HUES64 (cell line): ENCODE results near the gene PLAAT4.
A peak's percentile ranks its signal among the peaks of the same experiment; 100 is the strongest.

ENCODE experiments used
- H3K27ac ChIP-seq: 2 replicates; pipeline ENCODE4 v1.7.0; 2013; ENCODE audit warnings: low read depth, low read length, inconsistent platforms
- H3K27me3 ChIP-seq: 2 replicates; pipeline ENCODE4 v1.6.1; 2013; ENCODE audit warnings: mild to moderate bottlenecking, low read length; ENCODE audit not compliant: insufficient read depth
- H3K36me3 ChIP-seq: 2 replicates; pipeline ENCODE4 v1.6.1; 2013; ENCODE audit warnings: mild to moderate bottlenecking, low read length; ENCODE audit not compliant: insufficient read depth
- H3K4me1 ChIP-seq: 2 replicates; pipeline ENCODE4 v1.6.1; 2013; ENCODE audit warnings: mild to moderate bottlenecking, low read length, moderate library complexity; ENCODE audit not compliant: insufficient read depth
- H3K4me3 ChIP-seq: 2 replicates; pipeline ENCODE4 v1.5.1; 2013; ENCODE audit warnings: mild to moderate bottlenecking, low read length, moderate library complexity
- H3K9ac ChIP-seq: 2 replicates; pipeline ENCODE4 v1.6.1; 2013; ENCODE audit warnings: mild to moderate bottlenecking, low read depth, low read length
- H3K9me3 ChIP-seq: 2 replicates; pipeline ENCODE4 v1.6.1; 2013; ENCODE audit warnings: low read depth, low read length; ENCODE audit not compliant: insufficient read depth
- WGBS: fragments of 150-250, 120-280 bp; methylation state at CpG from one replicate; pipeline ENCODE4 v1.1.7; 2013; ENCODE audit warnings: missing lambda C conversion rate; 5-methylcytosine and 5-hydroxymethylcytosine counted together

The PLAAT4 gene

GRCh38 chr11:63558459-63559157, 22.0 kb downstream of the PLAAT4 start:
- H3K4me3 ChIP-seq: no peak overlapping the region
- WGBS: 95% methylated on average over 7 of the region's 7 CpGs
- H3K4me1 ChIP-seq: peaks cover 11% of the 10 kb centered on the region; the same call in 1 of the 2 replicates
- no peaks in the 10 kb centered on the region for H3K27me3 ChIP-seq
- H3K9ac ChIP-seq: no peak overlapping the region
- no peak overlapping the region for H3K27ac ChIP-seq
- no peaks in the 10 kb centered on the region for H3K9me3 ChIP-seq
- no peaks in the 10 kb centered on the region for H3K36me3 ChIP-seq

GRCh38 chr11:63560506-63561180, 24.0 kb downstream of the PLAAT4 start:
- Histone ChIP-seq H3K36me3 (no peaks in the 10 kb centered on the region), H3K27me3 (no peaks in the 10 kb centered on the region), H3K4me1 (peaks cover 6% of the 10 kb centered on the region; the same call in 1 of the 2 replicates), H3K9ac (no peak overlapping the region), H3K27ac (no peak overlapping the region), H3K4me3 (no peak overlapping the region), H3K9me3 (no peaks in the 10 kb centered on the region)
- 96% methylated on average over 7 of the region's 7 CpGs for WGBS

- Histone ChIP-seq H3K27me3 (no peaks in the 10 kb centered on the region), H3K4me1 (peaks cover 12% of the 10 kb centered on the region), H3K36me3 (no peaks in the 10 kb centered on the region), H3K9ac (no peak within 1 kb of the TSS), H3K4me3 (no peak within 1 kb of the TSS), H3K9me3 (no peaks in the 10 kb centered on the region), H3K27ac (no peak within 1 kb of the TSS)
- WGBS: 95% methylated on average over 13 of the region's 13 CpGs
Measured at GRCh38 chr11:63563201-63564055, 26.8 kb downstream of the PLAAT4 start, which contains the start of gene PLAAT2. Gene PLAAT2 (minus strand): TSS chr11:63563379. CDS start chr11:63563324, 55 bp downstream.

- no peaks in the 10 kb centered on the region for H3K36me3 ChIP-seq
- H3K9ac ChIP-seq: no peak overlapping the region
- H3K27me3 ChIP-seq: no peaks in the 10 kb centered on the region
- peaks cover 12% of the 10 kb centered on the region for H3K4me1 ChIP-seq
- no peak overlapping the region for H3K27ac ChIP-seq
- H3K4me3 ChIP-seq: no peak overlapping the region
- no peaks in the 10 kb centered on the region for H3K9me3 ChIP-seq
- WGBS: 92% methylated on average over 5 of the region's 7 CpGs
Measured at GRCh38 chr11:63564056-63564774, 27.6 kb downstream of the PLAAT4 start.

- no peak overlapping the region for H3K27ac ChIP-seq
- H3K9me3 ChIP-seq: no peaks in the 10 kb centered on the region
- H3K4me3 ChIP-seq: no peak overlapping the region
- no peaks in the 10 kb centered on the region for H3K27me3 ChIP-seq
- peaks cover 12% of the 10 kb centered on the region for H3K4me1 ChIP-seq
- 91% methylated on average over 3 of the region's 4 CpGs for WGBS
- H3K9ac ChIP-seq: no peak overlapping the region
- no peaks in the 10 kb centered on the region for H3K36me3 ChIP-seq
Measured at GRCh38 chr11:63564784-63565350, 28.3 kb downstream of the PLAAT4 start.

GRCh38 chr11:63567044-63567840, 30.6 kb downstream of the PLAAT4 start:
- 79% methylated on average over 5 of the region's 5 CpGs for WGBS
- Histone ChIP-seq H3K9me3 (no peaks in the 10 kb centered on the region), H3K4me3 (no peak overlapping the region), H3K27ac (peak overlapping the region; percentile 30; the same call in 1 of the 2 replicates), H3K36me3 (no peaks in the 10 kb centered on the region), H3K27me3 (no peaks in the 10 kb centered on the region), H3K4me1 (peaks cover 23% of the 10 kb centered on the region), H3K9ac (peak overlapping the region; percentile 7; the same call in 1 of the 2 replicates)

GRCh38 chr11:63569570-63569969, 33.0 kb downstream of the PLAAT4 start:
- H3K36me3 ChIP-seq: peaks cover 9% of the 10 kb centered on the region
- H3K9me3 ChIP-seq: no peaks in the 10 kb centered on the region
- H3K9ac ChIP-seq: no peak overlapping the region
- H3K4me3 ChIP-seq: no peak overlapping the region
- H3K4me1 ChIP-seq: peaks cover 23% of the 10 kb centered on the region
- WGBS: 92% methylated on average over 3 of the region's 3 CpGs
- no peaks in the 10 kb centered on the region for H3K27me3 ChIP-seq
- no peak overlapping the region for H3K27ac ChIP-seq

GRCh38 chr11:63572026-63572688, 35.5 kb downstream of the PLAAT4 start:
- Histone ChIP-seq H3K27me3 (no peaks in the 10 kb centered on the region), H3K9me3 (no peaks in the 10 kb centered on the region), H3K4me1 (peaks cover 20% of the 10 kb centered on the region), H3K36me3 (peaks cover 34% of the 10 kb centered on the region), H3K9ac (no peak overlapping the region), H3K4me3 (no peak overlapping the region), H3K27ac (no peak overlapping the region)
- WGBS: 73% methylated on average over 3 of the region's 3 CpGs

GRCh38 chr11:63573881-63574855, 37.6 kb downstream of the PLAAT4 start:
- WGBS: 93% methylated on average over 15 of the region's 15 CpGs
- H3K4me3 ChIP-seq: no peak overlapping the region
- H3K27me3 ChIP-seq: no peaks in the 10 kb centered on the region
- H3K27ac ChIP-seq: no peak overlapping the region
- H3K9me3 ChIP-seq: no peaks in the 10 kb centered on the region
- H3K4me1 ChIP-seq: peaks cover 11% of the 10 kb centered on the region; the same call in 1 of the 2 replicates
- H3K9ac ChIP-seq: no peak overlapping the region
- H3K36me3 ChIP-seq: peaks cover 39% of the 10 kb centered on the region
